ENCODE data around the gene RADIL.

The RADIL gene

DNA sequence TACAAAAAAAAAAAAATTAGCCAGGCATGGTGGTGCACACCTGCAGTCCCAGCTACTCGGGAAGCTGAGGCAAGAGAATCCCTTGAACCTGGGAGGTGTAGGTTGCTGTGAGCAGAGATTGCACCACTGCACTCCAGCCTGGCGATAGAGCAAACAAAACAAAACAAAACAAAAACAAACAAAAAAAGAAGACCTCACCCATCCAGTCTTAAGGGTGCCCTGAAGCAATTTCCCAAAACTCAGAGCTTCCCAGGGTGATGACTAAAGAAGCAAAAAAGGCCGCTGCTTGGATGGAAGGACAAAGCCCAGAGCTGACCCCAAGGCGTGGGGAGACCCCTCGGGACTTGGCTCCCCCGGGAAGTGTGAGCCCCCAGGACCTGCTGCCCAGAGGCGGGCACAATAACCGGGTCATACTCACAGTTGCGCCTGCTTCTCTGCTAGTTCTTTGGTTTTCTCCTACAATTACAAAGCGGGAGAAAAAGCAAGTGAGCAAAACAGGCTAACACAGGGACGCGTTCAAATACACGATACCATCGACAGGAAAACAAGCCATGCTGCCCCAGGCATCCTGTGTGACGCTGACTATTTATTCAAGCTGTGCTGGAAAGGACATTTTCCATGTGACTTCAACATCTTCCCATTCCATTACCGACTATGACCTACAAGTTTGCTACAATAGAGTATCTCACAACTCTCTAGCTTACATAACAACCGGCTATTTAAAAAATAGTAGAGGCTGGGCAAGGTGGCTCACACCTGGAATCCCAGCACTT is 51.6 kb downstream of the RADIL start:
- DNase-seq: no peak

DNA sequence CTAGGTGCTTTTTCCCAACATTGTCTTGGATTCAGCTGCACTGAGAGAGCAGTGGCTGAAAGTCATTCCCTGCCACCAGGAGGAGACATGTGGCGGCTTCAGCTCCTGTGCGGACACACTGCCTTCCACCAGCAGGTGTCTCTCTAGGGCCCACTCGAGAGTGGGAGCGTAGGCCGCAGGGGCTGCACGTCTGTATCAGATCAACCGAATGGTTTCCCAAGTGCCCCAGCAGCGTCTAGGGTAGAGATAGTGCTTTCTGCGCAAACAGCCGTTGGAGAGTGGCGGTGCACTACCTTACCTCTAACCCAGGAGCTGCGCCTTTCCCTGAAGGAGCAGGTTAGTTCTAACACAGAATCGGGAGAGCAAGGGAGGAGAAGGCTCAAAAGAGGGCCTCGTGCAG is 53.3 kb downstream of the RADIL start:
- peak; percentile 31 for DNase-seq

DNA sequence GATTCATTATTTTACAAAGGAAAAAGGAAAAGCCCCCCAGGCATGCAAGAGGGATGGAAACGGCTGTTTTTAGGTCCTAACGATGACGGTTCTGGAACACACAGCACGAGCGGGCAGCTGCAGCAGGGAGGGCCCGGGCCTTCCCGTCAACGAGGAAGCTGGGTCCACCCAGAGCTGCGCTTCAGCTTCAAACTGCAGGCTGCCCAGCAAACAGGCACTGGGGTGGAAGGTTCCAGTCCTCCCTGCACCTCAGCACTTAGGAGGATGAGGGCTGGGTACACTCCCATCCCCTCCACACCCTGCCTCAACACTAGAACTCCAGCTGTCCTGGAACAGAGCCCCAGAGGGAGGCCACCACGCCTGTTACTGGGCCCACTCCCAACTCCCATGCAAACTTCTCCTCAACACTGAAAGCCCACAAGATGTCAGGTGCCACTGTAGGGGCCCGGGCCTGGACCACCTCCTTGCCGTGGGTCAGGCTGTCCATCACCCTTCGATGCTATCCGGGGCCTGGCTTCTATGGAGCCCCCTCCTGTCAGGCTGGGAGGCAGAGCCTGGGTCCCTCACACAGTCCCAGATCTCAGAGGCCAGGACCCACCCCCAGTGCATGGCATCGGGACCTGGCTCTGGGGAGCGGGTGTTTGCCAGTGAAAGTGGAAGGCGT is 54.7 kb downstream of the RADIL start:
- DNase-seq: no peak

DNA sequence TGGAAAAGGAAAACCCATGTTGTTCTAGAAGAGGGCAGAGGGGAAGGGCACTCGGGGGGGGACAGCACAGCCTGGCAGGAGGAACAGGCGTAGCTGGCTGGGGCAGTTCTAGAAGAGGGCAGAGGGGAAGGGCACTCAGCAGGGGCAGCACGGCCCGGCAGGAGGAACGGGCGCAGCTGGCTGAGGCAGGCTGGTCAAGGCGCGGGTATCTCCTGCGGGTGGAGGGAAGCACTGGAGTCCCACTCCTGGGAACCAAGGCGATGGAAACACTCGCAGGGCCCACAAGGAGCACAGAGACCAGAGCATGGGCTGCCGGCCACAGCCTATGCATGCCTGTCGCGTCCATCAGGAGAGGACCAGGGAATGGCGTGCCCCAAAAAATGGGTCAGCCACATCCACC is 58.4 kb downstream of the RADIL start:
- DNase-seq: no peak

DNA sequence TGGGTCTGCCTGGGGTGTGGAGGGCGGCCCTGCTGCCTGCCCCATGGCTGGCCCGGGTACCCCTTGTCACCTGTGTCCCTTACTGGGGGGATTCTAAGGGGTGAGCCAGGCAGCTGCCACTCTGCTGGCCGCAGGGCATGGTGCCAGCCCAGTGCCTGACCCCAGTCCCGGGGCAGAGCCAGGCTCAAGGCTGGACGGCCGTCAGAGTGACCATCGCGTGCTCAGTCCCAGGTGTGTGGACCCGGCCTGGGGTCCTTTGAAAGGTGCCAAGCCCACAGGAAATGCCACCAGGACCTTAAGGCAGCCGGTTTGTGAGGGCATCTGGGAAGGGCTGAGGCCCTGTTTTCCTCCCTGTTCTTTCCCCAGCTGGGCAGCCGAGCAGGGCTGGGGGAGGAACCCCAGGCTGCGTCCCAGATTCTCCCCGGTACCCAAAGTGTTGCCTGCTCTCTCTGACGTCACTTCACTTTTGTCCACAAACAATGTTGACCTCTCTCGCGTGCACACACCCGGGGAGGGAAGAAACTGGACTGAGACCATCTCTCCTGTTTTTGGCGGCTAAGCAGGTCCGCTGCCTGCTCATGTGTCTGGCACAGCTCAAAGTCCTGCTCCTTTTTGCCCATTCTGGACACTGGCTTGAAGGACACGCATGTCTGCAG is 59.3 kb downstream of the RADIL start:
- DNase-seq: no peak

- no peak for DNase-seq
These were observed 59.9 kb downstream of the RADIL start for GRCh38 chr7:4823441-4824119.

- no peak for DNase-seq
These were observed 60.8 kb downstream of the RADIL start for GRCh38 chr7:4822677-4823076.

- DNase-seq: no peak
These were observed 62.5 kb downstream of the RADIL start for GRCh38 chr7:4820967-4821471.

DNA sequence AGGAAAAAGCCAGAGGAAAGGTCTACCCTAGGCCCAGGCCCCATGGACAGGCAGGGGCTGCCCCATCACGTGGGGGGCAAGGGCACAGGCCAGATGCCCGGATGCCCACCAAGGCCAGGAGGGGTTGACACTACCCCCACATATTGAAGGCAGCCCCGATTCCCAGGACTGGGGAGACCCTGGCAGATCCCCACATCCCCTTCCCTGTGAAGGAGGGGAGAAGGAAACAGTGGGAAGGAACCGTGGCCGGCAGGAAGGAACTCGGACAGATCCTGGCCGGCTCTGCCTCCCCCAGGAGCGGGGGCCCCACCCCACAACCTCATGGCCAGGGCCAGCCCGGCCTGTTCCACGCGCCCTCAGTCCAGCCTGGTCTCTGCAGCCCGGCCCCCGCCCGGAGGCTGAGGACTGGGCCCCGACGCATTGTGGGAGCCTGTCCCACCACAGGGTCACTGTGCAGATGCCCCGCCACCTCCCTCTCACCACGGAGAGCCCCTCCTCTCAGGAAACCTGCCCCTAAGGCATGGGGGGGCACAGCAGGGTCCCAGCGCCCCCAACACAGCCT is 63.0 kb downstream of the RADIL start:
- DNase-seq: no peak

DNA sequence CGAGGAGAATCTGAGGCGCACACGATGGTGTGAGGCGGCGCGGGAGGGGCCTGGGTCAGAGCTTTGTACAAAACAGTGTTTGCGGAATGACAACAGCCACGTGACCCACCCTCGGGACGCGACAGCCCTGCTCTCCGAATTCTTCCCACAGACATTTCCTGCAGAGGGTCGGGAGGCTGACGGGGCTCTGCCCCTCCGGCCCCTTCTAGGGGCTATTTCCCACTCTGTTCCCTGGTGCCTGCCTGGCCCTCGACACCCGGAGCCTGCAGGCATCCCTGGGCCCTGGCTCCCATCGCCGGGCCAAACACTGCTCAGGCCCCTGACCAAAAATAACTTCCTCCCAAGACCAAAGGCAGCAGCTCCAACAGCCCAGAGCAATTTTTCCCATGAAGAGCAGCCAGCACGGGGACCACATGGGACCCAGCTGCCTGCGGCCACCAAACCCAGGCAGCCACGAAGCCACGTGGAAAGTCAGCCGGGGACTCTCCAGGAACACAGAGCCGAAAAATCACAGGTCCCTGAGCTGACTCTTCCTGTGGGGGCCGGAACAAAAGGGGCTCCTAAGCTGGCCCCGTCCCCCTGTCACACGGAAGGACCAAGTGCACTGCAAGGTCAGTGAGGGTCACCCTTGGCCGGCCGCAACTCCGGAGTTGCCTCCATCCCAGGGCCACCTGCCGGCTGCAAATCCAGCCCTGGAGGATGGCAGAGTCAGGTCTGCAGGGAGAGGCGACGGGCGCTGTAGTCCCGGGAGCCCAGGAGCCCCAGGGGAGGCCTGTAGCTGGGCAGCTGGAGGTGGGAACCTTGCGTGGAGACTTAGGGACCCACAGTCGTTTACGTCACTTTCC is 63.7 kb downstream of the RADIL start:
- no peak for DNase-seq

DNA sequence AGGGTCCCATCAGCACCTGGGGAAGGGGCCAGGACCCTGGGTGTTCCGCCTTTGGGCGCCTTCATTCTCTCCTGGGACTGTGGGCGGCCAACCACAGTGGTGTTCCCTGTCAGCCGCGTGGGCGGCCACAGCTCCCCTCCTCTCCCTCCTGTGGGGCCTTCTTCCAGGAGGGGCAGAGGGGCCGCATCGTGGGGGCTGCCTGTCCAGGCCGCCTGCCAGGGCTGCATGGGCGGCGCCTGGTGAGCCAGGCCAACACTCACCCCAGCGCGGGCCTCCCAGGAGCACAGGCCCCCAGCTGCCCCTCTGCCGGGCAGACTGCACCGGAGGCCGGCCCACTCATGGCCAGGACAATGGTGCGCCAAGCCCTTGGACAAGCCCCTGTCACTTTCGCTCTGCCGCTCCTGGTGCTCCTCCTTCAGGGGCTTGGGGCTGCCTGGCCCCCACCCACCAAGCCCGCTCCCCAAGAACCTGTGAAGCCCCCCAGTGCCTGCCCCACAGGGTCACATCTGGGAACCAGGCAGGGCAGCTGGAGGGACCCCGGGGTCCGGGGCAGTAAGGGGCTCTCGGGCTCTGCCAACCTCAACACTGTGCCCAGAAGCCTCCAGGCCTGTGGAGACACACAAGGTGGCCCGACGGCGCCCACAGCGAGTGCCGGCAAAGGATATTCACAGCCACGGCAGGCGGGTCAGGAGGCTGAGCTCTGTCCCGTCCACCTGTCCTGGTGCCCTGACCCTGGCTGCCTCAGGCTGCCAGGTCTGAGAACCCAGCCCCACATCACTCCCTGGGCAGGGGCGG is 65.3 kb downstream of the RADIL start:
- DNase-seq: no peak

GRCh38 chr7:4817178-4817901 is 66.2 kb downstream of the RADIL start:
- DNase-seq: no peak

GRCh38 chr7:4816419-4817080 is 67.0 kb downstream of the RADIL start:
- no peak for DNase-seq

DNA sequence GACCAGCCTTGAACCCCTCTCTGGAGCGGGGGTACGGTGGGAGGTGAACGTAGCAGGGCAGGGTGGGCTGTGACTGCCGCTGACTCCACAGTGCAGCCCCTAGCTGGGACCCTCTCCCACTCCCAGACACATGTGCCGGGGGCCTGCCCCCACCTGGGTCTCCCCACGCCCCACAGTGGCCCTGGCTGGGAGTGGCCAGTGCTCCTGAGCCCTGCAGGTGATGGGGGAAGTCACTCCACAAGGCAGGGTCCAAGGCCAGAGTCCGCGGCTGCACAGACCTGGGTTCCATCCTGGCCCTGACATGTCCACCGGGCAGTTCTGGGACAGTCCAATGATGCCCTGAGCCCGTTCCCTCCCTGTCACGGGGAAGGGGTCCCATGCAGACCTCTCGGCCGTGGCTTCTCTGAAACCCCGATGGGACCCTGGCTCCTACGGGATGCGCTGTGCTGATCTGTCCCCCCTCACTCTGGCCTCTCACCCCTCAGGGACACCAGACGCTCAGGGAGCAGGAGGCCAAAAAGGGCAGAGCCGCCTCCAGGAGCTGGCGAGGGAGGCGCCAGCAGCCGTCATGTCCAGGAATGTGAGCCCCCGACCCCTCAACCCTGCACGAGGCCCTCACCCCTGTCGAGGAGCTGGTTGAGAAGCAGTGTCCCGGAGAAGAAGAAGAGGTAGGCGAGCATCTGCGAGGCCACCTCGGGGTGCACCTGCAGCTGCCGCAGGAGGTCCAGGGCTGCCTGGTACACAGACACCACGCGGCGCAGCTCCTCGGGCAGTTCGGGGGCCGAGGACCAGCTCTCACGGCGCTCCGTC is 67.7 kb downstream of the RADIL start:
- no peak for DNase-seq

DNA sequence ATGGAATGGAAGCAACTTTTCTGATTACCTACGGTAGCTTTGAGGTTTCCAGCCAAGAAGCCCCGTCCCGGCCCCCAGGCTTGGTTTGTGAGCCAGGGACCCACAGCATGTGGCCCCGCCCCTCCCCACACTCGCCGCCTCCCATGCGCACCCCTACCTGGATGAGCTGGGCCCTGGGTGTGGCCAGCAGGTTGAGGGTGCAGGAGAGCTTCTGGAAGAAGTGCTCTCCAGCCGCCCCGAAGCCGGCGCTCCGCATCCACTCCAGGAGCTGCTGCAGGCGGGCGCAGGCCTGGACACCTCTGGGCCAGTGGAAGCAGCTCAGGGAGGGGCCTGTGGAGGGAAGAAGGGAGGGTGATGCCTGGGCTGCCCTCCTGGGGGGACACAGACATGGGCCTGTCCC is 68.4 kb downstream of the RADIL start:
- no peak for DNase-seq

DNA sequence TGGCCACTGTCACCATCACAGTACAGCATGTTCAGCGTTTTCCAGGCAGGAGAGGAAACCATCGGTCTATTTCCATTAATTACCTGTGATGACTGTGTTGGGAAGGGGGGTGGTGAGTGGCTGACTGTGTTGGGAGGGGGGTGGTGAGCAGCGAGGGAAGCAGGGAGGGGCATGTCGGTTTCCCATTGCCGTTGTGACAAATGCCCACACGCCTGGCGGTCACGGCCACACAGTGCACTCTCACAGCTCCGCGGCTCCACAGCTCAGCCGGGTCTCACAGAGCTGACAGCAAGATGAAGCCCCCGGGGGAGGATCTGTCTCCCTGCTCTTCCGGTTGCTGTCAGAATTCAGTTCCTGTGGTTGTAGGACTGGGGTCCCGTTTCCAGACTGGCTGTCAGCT is 69.1 kb downstream of the RADIL start:
- no peak for DNase-seq

DNA sequence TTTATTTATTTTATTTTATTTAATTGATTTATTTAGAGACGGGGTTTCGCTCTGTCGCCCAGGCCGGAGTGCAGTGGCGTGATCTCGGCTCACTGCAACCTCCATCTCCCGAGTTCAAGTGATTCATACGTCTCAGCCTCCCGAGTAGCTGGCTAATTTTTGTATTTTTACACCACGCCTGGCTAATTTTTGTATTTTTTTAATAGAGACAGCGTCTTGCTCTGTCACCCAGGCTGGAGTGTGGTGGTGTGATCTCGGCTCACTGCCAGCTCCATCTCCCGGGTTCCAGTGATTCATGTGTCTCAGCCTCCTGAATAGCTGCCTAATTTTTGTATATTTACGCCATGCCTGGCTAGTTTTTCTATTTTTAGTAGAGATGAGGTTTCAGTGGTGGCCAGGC is 73.8 kb downstream of the RADIL start:
- no peak for DNase-seq

GRCh38 chr7:4809091-4809591 is 74.4 kb downstream of the RADIL start:
- no peak for DNase-seq

DNA sequence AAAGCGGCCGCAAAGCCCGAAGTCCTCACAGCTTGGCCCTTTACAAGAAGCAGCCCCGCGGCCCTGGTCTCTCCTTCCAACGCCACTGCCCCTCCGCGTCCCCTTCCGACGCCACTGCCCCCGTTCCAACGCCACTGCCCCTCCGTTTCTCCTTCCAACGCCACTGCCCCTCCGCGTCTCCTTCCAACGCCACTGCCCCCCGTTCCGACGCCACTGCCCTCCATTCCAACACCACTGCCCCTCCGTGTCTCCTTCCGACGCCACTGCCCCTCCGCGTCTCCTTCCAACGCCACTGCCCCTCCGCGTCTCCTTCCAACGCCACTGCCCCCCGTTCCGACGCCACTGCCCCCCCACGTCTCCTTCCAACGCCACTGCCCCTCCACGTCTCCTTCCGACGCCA is 75.0 kb downstream of the RADIL start:
- DNase-seq: no peak
